ENCODE results near the gene PSME4. TPM values are rescaled to one million over a fixed set of nuclear protein-coding genes. Genes with fewer than 3 reads are reported as not detected.

PSME4 gene
- total RNA-seq, 4 donors from 2014 or later, result 144 to 247 (median 162) TPM

GRCh38 chr2:53913721-53914120, 57.1 kb downstream of the PSME4 start:
- Histone ChIP-seq H3K36me3 (peaks cover 0 to 54% of the 10 kb centered on the region in 2 donors), H3K27ac (no peak overlapping the region), H3K4me3 (no peak overlapping the region), H3K27me3 (no peaks in the 10 kb centered on the region), H3K9me3 (no peaks in the 10 kb centered on the region), H3K4me1 (peaks cover 0 to 7% of the 10 kb centered on the region in 2 donors)
- ATAC-seq (no peak), DNase-seq (no peak)
- TF ChIP-seq POLR2A (IDR thresholded peaks at IDR 0.05) (no peak), CTCF (IDR thresholded peaks at IDR 0.05 in 4 of 5, conservative IDR thresholded peaks at IDR 0.05 in 1 of 5) (no peak)
- in situ Hi-C loops (cut with MboI; ENCODE audit: low sequenced_read_pairs in 4 of 4), result no loop called here
- intact Hi-C loops (cut with DNase I; ENCODE audit: low total_unique reads), result no loop called here

GRCh38 chr2:53911434-53912189, 59.2 kb downstream of the PSME4 start:
- ATAC-seq, result no peak
- Histone ChIP-seq H3K4me1 (peaks cover 0 to 7% of the 10 kb centered on the region in 2 donors), H3K27me3 (no peaks in the 10 kb centered on the region), H3K27ac (no peak overlapping the region), H3K36me3 (peaks cover 0 to 59% of the 10 kb centered on the region in 2 donors), H3K9me3 (no peaks in the 10 kb centered on the region), H3K4me3 (no peak overlapping the region)
- DNase-seq, result no peak
- in situ Hi-C loops (cut with MboI; ENCODE audit: low sequenced_read_pairs in 4 of 4) (no loop called here), intact Hi-C loops (cut with DNase I; ENCODE audit: low total_unique reads) (no loop called here)
- TF ChIP-seq POLR2A (IDR thresholded peaks at IDR 0.05) (no peak), CTCF (IDR thresholded peaks at IDR 0.05 in 4 of 5, conservative IDR thresholded peaks at IDR 0.05 in 1 of 5) (no peak)

- Histone ChIP-seq H3K27me3 (no peaks in the 10 kb centered on the region), H3K4me1 (peaks cover 0 to 7% of the 10 kb centered on the region in 2 donors), H3K9me3 (no peaks in the 10 kb centered on the region), H3K27ac (peak overlapping the region in 2 of 4 donors; percentile 28 to 44), H3K4me3 (no peak overlapping the region), H3K36me3 (peaks cover 0 to 75% of the 10 kb centered on the region in 2 donors)
- DNase-seq, result no peak
- intact Hi-C loops (cut with DNase I; ENCODE audit: low total_unique reads), result no loop called here
- TF ChIP-seq CTCF (IDR thresholded peaks at IDR 0.05 in 4 of 5, conservative IDR thresholded peaks at IDR 0.05 in 1 of 5) (no peak), POLR2A (IDR thresholded peaks at IDR 0.05) (no peak)
- no peak for ATAC-seq
- in situ Hi-C loops (cut with MboI; ENCODE audit: low sequenced_read_pairs in 4 of 4), result no loop called here
Measured at GRCh38 chr2:53907582-53907981, 63.2 kb downstream of the PSME4 start.

- intact Hi-C loops (cut with DNase I; ENCODE audit: low total_unique reads) (no loop called here), in situ Hi-C loops (cut with MboI; ENCODE audit: low sequenced_read_pairs in 4 of 4) (no loop called here)
- H3K4me3 ChIP-seq, result no peak overlapping the region
- no peaks in the 10 kb centered on the region for H3K9me3 ChIP-seq
- TF ChIP-seq POLR2A (IDR thresholded peaks at IDR 0.05), result no peak
- no peak for TF ChIP-seq CTCF (IDR thresholded peaks at IDR 0.05 in 4 of 5, conservative IDR thresholded peaks at IDR 0.05 in 1 of 5)
- H3K4me1 ChIP-seq, result no peaks in the 10 kb centered on the region
- no peak for ATAC-seq
- H3K27ac ChIP-seq, result no peak overlapping the region
- DNase-seq, result no peak
- no peaks in the 10 kb centered on the region for H3K27me3 ChIP-seq
- peaks cover 0 to 95% of the 10 kb centered on the region in 2 donors for H3K36me3 ChIP-seq
Measured at GRCh38 chr2:53905396-53905795, 65.4 kb downstream of the PSME4 start.

Measured in gastrocnemius medialis (tissue), 4 donors.